ENCODE measurements around the gene LPCAT3.
"Not testable (repeated sequence)": the region's sequence is repeated elsewhere in the genome, so short reads cannot be mapped to it uniquely, and the experiment has no call there.

Gene LPCAT3

DNA sequence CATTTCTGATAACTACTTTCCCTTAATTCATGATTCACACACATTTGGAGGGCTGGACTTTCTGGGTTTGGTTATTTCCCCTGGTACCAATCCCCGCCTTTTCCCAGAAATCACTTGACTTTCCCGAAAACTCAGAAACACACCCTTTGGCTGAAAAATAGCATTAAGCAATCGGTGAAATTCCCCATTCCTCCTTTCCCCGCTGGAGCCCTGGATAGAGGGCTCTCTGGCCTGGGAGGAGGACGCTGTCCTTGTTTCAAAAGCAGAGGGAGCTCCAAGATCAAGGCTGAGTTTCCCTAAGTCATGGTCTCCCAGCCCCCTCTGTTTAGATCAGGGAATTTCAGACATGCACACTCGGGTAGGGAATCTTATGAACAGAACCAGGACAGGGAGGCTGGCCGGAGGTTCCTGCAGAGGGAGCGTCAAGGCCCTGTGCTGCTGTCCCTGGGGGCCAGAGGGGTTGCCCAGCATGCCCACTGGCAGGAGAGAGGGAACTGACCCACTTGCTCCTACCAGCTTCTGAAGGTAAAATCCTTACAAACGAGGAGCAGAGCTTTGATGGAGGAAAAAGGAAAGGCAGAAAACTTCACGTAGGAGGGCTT, 42.2 kb upstream of the LPCAT3 start, which contains the start of gene C1S:
Gene C1S, plus strand, starts transcription at position 366 of the 602 bp plus-strand sequence. CDS start 1,195 bp downstream, outside the sequence.
- no peak within 1 kb of the TSS for H3K27ac ChIP-seq
- no peak for TF ChIP-seq ZFX (IDR thresholded peaks at IDR 0.05)
- TF ChIP-seq CTCF (conservative IDR thresholded peaks at IDR 0.05): no peak

DNA sequence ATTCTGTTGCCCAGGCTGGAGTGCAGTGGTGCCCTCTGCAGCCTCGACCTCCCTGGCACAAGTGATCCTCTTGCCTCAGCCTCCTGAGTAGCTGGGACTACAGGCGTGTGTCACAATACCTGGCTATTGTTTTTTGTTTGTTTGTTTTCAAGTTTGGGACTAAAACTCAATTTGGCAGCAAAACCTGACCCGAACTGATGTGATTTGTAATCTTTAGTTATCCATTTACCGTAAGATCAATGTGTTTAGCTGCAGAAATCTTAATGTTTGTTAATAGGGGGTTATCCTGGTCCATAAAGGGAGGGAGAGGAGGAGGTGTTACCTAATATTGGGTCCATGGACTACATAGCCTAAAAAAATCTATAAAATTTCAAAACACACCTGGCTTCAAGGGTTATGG, 41.5 kb upstream of the LPCAT3 start:
- TF ChIP-seq CTCF (conservative IDR thresholded peaks at IDR 0.05) (no peak), ZFX (IDR thresholded peaks at IDR 0.05) (no peak)
- H3K27ac ChIP-seq: no peak overlapping the region

GRCh38 chr12:7058850-7059395, 40.6 kb upstream of the LPCAT3 start:
- TF ChIP-seq ZFX (IDR thresholded peaks at IDR 0.05): no peak; the same call in 1 of the 2 replicates
- no peak for TF ChIP-seq CTCF (conservative IDR thresholded peaks at IDR 0.05)
- H3K27ac ChIP-seq: no peak overlapping the region

GRCh38 chr12:7058163-7058845, 40.0 kb upstream of the LPCAT3 start:
- TF ChIP-seq ZFX (IDR thresholded peaks at IDR 0.05) (no peak), CTCF (conservative IDR thresholded peaks at IDR 0.05) (no peak)
- H3K27ac ChIP-seq: no peak overlapping the region

DNA sequence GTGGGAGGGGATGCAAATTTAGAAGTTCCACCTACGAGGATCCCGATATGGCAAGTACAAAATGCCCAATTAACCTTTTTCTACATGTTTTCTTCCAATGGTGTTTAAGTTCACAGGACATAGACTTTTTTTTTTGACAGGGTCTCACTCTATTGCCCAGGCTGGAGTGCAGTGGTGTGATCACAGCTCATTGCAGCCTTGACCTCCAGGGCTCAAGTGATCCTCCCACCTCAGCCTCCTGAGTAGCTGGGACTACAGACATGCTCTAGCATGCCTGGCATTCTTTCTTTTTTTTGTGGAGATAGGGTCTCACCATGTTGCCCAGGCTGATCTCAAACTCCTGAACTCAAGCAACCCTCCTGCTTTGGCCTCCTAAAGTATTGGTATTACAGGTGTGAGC, 37.5 kb upstream of the LPCAT3 start:
- H3K27ac ChIP-seq: not testable (repeated sequence)

GRCh38 chr12:7054925-7055324, 36.6 kb upstream of the LPCAT3 start:
- TF ChIP-seq ZFX (IDR thresholded peaks at IDR 0.05) (no peak), CTCF (conservative IDR thresholded peaks at IDR 0.05) (no peak)
- no peak overlapping the region for H3K27ac ChIP-seq

GRCh38 chr12:7049973-7050372, 31.7 kb upstream of the LPCAT3 start:
- H3K27ac ChIP-seq: not testable (repeated sequence)

DNA sequence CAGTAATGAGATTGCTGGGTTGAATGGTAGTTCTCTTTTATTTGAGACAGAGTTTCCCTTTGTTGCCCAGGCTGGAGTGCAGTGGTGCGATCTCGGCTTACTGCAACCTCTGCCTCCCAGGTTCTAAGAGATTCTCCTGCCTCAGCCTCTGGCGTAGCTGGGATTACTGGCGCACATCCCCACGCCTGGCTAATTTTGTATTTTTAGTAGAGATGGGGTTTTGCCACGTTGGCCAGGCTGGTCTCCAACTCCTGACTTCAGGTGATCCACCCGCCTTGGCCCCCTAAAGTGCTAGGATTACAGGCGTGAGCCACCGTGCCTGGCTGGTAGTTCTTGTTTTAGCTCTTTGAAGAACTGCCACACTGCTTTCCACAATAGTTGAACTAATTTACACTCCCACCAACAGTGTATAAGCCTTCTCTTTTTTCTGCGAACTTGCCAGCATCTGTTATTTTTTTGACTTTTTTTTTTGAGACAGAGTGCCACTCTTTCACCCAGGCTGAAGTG, 31.2 kb upstream of the LPCAT3 start:
- H3K27ac ChIP-seq: not testable (repeated sequence)

GRCh38 chr12:7047306-7047705, 29.0 kb upstream of the LPCAT3 start:
- no peak overlapping the region for H3K27ac ChIP-seq
- TF ChIP-seq CTCF (conservative IDR thresholded peaks at IDR 0.05): no peak
- TF ChIP-seq ZFX (IDR thresholded peaks at IDR 0.05): no peak
